ENCODE results near the gene MRPS7. TPM values are rescaled to one million over a fixed set of nuclear protein-coding genes. Genes with fewer than 3 reads are reported as not detected.

MRPS7 gene
- total and polyA plus RNA-seq, 9 of the 15 experiments (the other 6 are each of a cell fraction or from before 2014, with no cell fraction given): 107 to 244 (median 132) TPM

DNA sequence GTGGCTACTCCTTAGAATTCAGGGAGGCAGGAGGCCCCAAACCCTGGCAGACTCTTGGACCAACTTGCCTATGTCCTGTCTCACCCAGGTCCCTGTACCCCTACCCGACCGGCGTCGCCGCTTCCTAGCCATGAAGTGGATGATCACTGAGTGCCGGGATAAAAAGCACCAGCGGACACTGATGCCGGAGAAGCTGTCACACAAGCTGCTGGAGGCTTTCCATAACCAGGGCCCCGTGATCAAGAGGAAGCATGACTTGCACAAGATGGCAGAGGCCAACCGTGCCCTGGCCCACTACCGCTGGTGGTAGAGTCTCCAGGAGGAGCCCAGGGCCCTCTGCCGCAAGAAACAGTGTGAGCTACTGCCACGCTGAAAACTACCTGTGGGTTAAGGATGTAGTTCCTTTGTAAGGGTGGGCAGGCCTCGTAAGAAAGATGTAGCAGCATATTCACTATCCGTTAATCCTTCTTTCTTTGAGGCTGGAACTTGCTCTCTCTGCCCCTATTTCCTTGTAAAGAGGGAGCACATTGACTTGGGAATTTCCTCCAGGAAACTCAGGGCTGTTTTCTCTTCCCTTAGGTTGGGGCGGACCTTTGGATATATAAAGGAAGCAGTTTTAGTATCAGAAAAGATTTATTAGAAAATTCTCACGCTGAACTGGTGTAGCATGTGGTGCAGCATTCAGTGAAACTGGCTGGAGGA lies 4.1 kb downstream of the MRPS7 start:
- FAIRE-seq (no peak), DNase-seq (ENCODE audit: extremely low read depth in 1 of 4, low spot score in 3 of 4) (no peak), ATAC-seq (no peak)
- TF ChIP-seq BCL6 (CRISPR knock-in tag; IDR thresholded peaks at IDR 0.05) (no peak), SNRNP70 (optimal IDR thresholded peaks at IDR 0.05; ENCODE audit: low read depth, low read length) (no peak), RBFOX2 (IDR thresholded peaks at IDR 0.05; ENCODE audit: low read depth, low read length) (peak; percentile 38; the same call in 1 of the 2 replicates), SREBF1 (IDR thresholded peaks at IDR 0.05; ENCODE audit: borderline replicate concordance, low read depth, low read length) (no peak), NUFIP1 (IDR thresholded peaks at IDR 0.05; ENCODE audit: partially characterized antibody) (no peak), POLR2G (IDR thresholded peaks at IDR 0.05; ENCODE audit: low read depth, low read length) (peak; percentile 42)
- TF ChIP-seq, protein P1, sequence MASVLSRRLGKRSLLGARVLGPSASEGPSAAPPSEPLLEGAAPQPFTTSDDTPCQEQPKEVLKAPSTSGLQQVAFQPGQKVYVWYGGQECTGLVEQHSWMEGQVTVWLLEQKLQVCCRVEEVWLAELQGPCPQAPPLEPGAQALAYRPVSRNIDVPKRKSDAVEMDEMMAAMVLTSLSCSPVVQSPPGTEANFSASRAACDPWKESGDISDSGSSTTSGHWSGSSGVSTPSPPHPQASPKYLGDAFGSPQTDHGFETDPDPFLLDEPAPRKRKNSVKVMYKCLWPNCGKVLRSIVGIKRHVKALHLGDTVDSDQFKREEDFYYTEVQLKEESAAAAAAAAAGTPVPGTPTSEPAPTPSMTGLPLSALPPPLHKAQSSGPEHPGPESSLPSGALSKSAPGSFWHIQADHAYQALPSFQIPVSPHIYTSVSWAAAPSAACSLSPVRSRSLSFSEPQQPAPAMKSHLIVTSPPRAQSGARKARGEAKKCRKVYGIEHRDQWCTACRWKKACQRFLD (CRISPR knock-in tag; IDR thresholded peaks at IDR 0.05): no peak
- Histone ChIP-seq H3K79me2 (ENCODE audit: control insufficient read depth, insufficient read depth, low read length) (peaks cover 41% of the 10 kb centered on the region), H4K20me1 (replicated peaks; ENCODE audit: control insufficient read depth, insufficient read depth, low read length) (no peaks in the 10 kb centered on the region), H3K27me3 (ENCODE audit: control insufficient read depth in 2 of 2, insufficient read depth in 2 of 2, low read length in 2 of 2) (no peaks in the 10 kb centered on the region), H3K9me1 (ENCODE audit: control insufficient read depth, insufficient read depth, low read length) (no peaks in the 10 kb centered on the region), H3K27ac (ENCODE audit: extremely low read depth, low read depth, low read length) (no peak overlapping the region), H3K36me3 (ENCODE audit: control insufficient read depth, insufficient read depth, low read length) (peaks cover 46% of the 10 kb centered on the region; the same call in 2 of the 3 replicates), H3K9me3 (replicated peaks; ENCODE audit: control insufficient read depth, insufficient read depth, low read depth, low read length) (no peaks in the 10 kb centered on the region), H3K4me3 (no peak overlapping the region), H3K9ac (ENCODE audit: insufficient read depth in 1 of 2, low read depth in 2 of 2, low read length in 2 of 2) (peak overlapping the region in 1 of 2 experiments; percentile 64; a peak in 2 of 4 replicates), H3K4me2 (ENCODE audit: insufficient read depth, low read length) (no peak overlapping the region), H2AFZ (ENCODE audit: low read depth, low read length) (no peak overlapping the region), H3K4me1 (replicated peaks in 1 of 2; ENCODE audit: control insufficient read depth in 2 of 2, insufficient read depth in 2 of 2, low read length in 2 of 2) (peaks cover 23 to 42% of the 10 kb centered on the region in 2 experiments; a peak in 4 of 5 replicates)
- in situ Hi-C loops (cut with MboI): loop anchor here (10.0 kb wide), 1 partner anchor 149 kb away; no protein-coding TSS in a partner anchor
- no TSS peak for BruUV-seq (replicated peaks)
- WGBS (ENCODE audit: insufficient coverage, low coverage, missing lambda C conversion rate): 97% methylated on average over 17 of the region's 17 CpGs
- CTCF ChIA-PET (ENCODE audit: low intra/inter-chr PET ratio): no interaction called here
- POLR2A ChIA-PET: interaction anchor here (0.7 to 3.2 kb wide), 3 partner anchors 23 to 108 kb away, joined by 3 to 23 read pairs (median 3); partner anchors contain the start of gene SLC25A19
- intact Hi-C loops (cut with micrococcal nuclease): no loop called here

All from K562 (cell line).